ENCODE results near the gene ARF5.
A peak's percentile ranks its signal among the peaks of the same experiment; 100 is the strongest.

The ARF5 gene

GRCh38 chr7:127612263-127612662 lies 24.1 kb downstream of the ARF5 start:
- H3K4me3 ChIP-seq (ENCODE audit: low read depth, low read length), result no peak overlapping the region
- H3K79me2 ChIP-seq (ENCODE audit: control insufficient read depth, insufficient read depth, low read length, unreplicated experiment), result no peaks in the 10 kb centered on the region
- no peaks in the 10 kb centered on the region for H3K4me1 ChIP-seq (ENCODE audit: control insufficient read depth, insufficient read depth, low read length, unreplicated experiment)
- no peak overlapping the region for H2AFZ ChIP-seq (ENCODE audit: low read length, unreplicated experiment)
- peaks cover 51% of the 10 kb centered on the region for H3K27me3 ChIP-seq (ENCODE audit: insufficient read depth, low read length)
- H3K27ac ChIP-seq (ENCODE audit: low read depth, low read length), result no peak overlapping the region
- H3K36me3 ChIP-seq (ENCODE audit: insufficient read depth, low read length), result no peaks in the 10 kb centered on the region

- Histone ChIP-seq H3K36me3 (ENCODE audit: insufficient read depth, low read length) (no peaks in the 10 kb centered on the region), H3K27ac (ENCODE audit: low read depth, low read length) (no peak overlapping the region), H3K79me2 (ENCODE audit: control insufficient read depth, insufficient read depth, low read length, unreplicated experiment) (no peaks in the 10 kb centered on the region), H3K4me3 (ENCODE audit: low read depth, low read length) (no peak overlapping the region), H3K4me1 (ENCODE audit: control insufficient read depth, insufficient read depth, low read length, unreplicated experiment) (no peaks in the 10 kb centered on the region), H3K27me3 (ENCODE audit: insufficient read depth, low read length) (peaks cover 87% of the 10 kb centered on the region), H2AFZ (ENCODE audit: low read length, unreplicated experiment) (no peak overlapping the region)
These were observed 28.5 kb downstream of the ARF5 start for GRCh38 chr7:127616724-127617123.

GRCh38 chr7:127618042-127618441 lies 29.8 kb downstream of the ARF5 start, which contains the start of gene PAX4:
TSS of gene PAX4 (minus strand) at chr7:127618142. CDS start at chr7:127615928, 2,214 bp downstream.
- Histone ChIP-seq H3K4me1 (ENCODE audit: control insufficient read depth, insufficient read depth, low read length, unreplicated experiment) (no peaks in the 10 kb centered on the region), H3K79me2 (ENCODE audit: control insufficient read depth, insufficient read depth, low read length, unreplicated experiment) (no peaks in the 10 kb centered on the region), H3K4me3 (ENCODE audit: low read depth, low read length) (no peak within 1 kb of the TSS), H3K27me3 (ENCODE audit: insufficient read depth, low read length) (peaks cover 99% of the 10 kb centered on the region), H3K27ac (ENCODE audit: low read depth, low read length) (no peak within 1 kb of the TSS), H3K36me3 (ENCODE audit: insufficient read depth, low read length) (no peaks in the 10 kb centered on the region), H2AFZ (ENCODE audit: low read length, unreplicated experiment) (no peak within 1 kb of the TSS)

- Histone ChIP-seq H3K79me2 (ENCODE audit: control insufficient read depth, insufficient read depth, low read length, unreplicated experiment) (no peaks in the 10 kb centered on the region), H3K36me3 (ENCODE audit: insufficient read depth, low read length) (no peaks in the 10 kb centered on the region), H3K4me1 (ENCODE audit: control insufficient read depth, insufficient read depth, low read length, unreplicated experiment) (no peaks in the 10 kb centered on the region), H2AFZ (ENCODE audit: low read length, unreplicated experiment) (no peak overlapping the region), H3K4me3 (ENCODE audit: low read depth, low read length) (no peak overlapping the region), H3K27me3 (ENCODE audit: insufficient read depth, low read length) (peaks cover 99% of the 10 kb centered on the region), H3K27ac (ENCODE audit: low read depth, low read length) (no peak overlapping the region)
These were observed 30.6 kb downstream of the ARF5 start for GRCh38 chr7:127618775-127619174.

GRCh38 chr7:127619681-127620405 lies 31.6 kb downstream of the ARF5 start:
- Histone ChIP-seq H3K27ac (ENCODE audit: low read depth, low read length) (no peak overlapping the region), H3K4me1 (ENCODE audit: control insufficient read depth, insufficient read depth, low read length, unreplicated experiment) (no peaks in the 10 kb centered on the region), H3K79me2 (ENCODE audit: control insufficient read depth, insufficient read depth, low read length, unreplicated experiment) (no peaks in the 10 kb centered on the region), H2AFZ (ENCODE audit: low read length, unreplicated experiment) (no peak overlapping the region), H3K36me3 (ENCODE audit: insufficient read depth, low read length) (no peaks in the 10 kb centered on the region), H3K4me3 (ENCODE audit: low read depth, low read length) (0 out of 2 replicates have a peak overlapping the region, but pooled peaks have one; percentile 30), H3K27me3 (ENCODE audit: insufficient read depth, low read length) (peaks cover 95% of the 10 kb centered on the region)

GRCh38 chr7:127620406-127621233 lies 32.4 kb downstream of the ARF5 start:
- Histone ChIP-seq H3K27ac (ENCODE audit: low read depth, low read length) (no peak overlapping the region), H3K27me3 (ENCODE audit: insufficient read depth, low read length) (peaks cover 94% of the 10 kb centered on the region), H3K79me2 (ENCODE audit: control insufficient read depth, insufficient read depth, low read length, unreplicated experiment) (no peaks in the 10 kb centered on the region), H3K36me3 (ENCODE audit: insufficient read depth, low read length) (no peaks in the 10 kb centered on the region), H3K4me3 (ENCODE audit: low read depth, low read length) (0 out of 2 replicates have a peak overlapping the region, but pooled peaks have one; percentile 40), H2AFZ (ENCODE audit: low read length, unreplicated experiment) (no peak overlapping the region), H3K4me1 (ENCODE audit: control insufficient read depth, insufficient read depth, low read length, unreplicated experiment) (no peaks in the 10 kb centered on the region)

- Histone ChIP-seq H2AFZ (ENCODE audit: low read length, unreplicated experiment) (no peak overlapping the region), H3K4me1 (ENCODE audit: control insufficient read depth, insufficient read depth, low read length, unreplicated experiment) (no peaks in the 10 kb centered on the region), H3K27me3 (ENCODE audit: insufficient read depth, low read length) (peaks cover 47% of the 10 kb centered on the region), H3K36me3 (ENCODE audit: insufficient read depth, low read length) (no peaks in the 10 kb centered on the region), H3K79me2 (ENCODE audit: control insufficient read depth, insufficient read depth, low read length, unreplicated experiment) (no peaks in the 10 kb centered on the region), H3K4me3 (ENCODE audit: low read depth, low read length) (no peak overlapping the region), H3K27ac (ENCODE audit: low read depth, low read length) (no peak overlapping the region)
These were observed 37.1 kb downstream of the ARF5 start for GRCh38 chr7:127625331-127625730.

GRCh38 chr7:127628445-127628844 lies 40.2 kb downstream of the ARF5 start:
- Histone ChIP-seq H3K4me3 (ENCODE audit: low read depth, low read length) (no peak overlapping the region), H2AFZ (ENCODE audit: low read length, unreplicated experiment) (no peak overlapping the region), H3K79me2 (ENCODE audit: control insufficient read depth, insufficient read depth, low read length, unreplicated experiment) (no peaks in the 10 kb centered on the region), H3K27me3 (ENCODE audit: insufficient read depth, low read length) (peaks cover 17% of the 10 kb centered on the region), H3K27ac (ENCODE audit: low read depth, low read length) (no peak overlapping the region), H3K4me1 (ENCODE audit: control insufficient read depth, insufficient read depth, low read length, unreplicated experiment) (no peaks in the 10 kb centered on the region), H3K36me3 (ENCODE audit: insufficient read depth, low read length) (no peaks in the 10 kb centered on the region)

GRCh38 chr7:127629268-127629854 lies 41.1 kb downstream of the ARF5 start:
- peak overlapping the region; percentile 8 for H2AFZ ChIP-seq (ENCODE audit: low read length, unreplicated experiment)
- H3K27me3 ChIP-seq (ENCODE audit: insufficient read depth, low read length), result peaks cover 12% of the 10 kb centered on the region
- H3K4me1 ChIP-seq (ENCODE audit: control insufficient read depth, insufficient read depth, low read length, unreplicated experiment), result peaks cover under 1% of the 10 kb centered on the region
- no peak overlapping the region for H3K27ac ChIP-seq (ENCODE audit: low read depth, low read length)
- no peaks in the 10 kb centered on the region for H3K36me3 ChIP-seq (ENCODE audit: insufficient read depth, low read length)
- H3K4me3 ChIP-seq (ENCODE audit: low read depth, low read length), result no peak overlapping the region
- no peaks in the 10 kb centered on the region for H3K79me2 ChIP-seq (ENCODE audit: control insufficient read depth, insufficient read depth, low read length, unreplicated experiment)

- H3K79me2 ChIP-seq (ENCODE audit: control insufficient read depth, insufficient read depth, low read length, unreplicated experiment), result no peaks in the 10 kb centered on the region
- H3K27ac ChIP-seq (ENCODE audit: low read depth, low read length), result no peak overlapping the region
- no peak overlapping the region for H3K4me3 ChIP-seq (ENCODE audit: low read depth, low read length)
- H2AFZ ChIP-seq (ENCODE audit: low read length, unreplicated experiment), result no peak overlapping the region
- no peaks in the 10 kb centered on the region for H3K27me3 ChIP-seq (ENCODE audit: insufficient read depth, low read length)
- peaks cover 7% of the 10 kb centered on the region for H3K4me1 ChIP-seq (ENCODE audit: control insufficient read depth, insufficient read depth, low read length, unreplicated experiment)
- H3K36me3 ChIP-seq (ENCODE audit: insufficient read depth, low read length), result no peaks in the 10 kb centered on the region
These were observed 44.2 kb downstream of the ARF5 start for GRCh38 chr7:127632276-127632910.
